Sigmoid colon (tissue), 4 donors: ENCODE measurements around the gene APAF1.

Experiments
- CTCF ChIP-seq, 4 experiments: fragments of 450-650 bp in 3 of 4; fragments of 200-600 bp in 1 of 4; IDR thresholded peaks; one replicate each; pipeline ENCODE4 v1.5.1; 2016 to 2019; ENCODE audit warnings: antibody characterized with exemption in 4 of 4, mild to moderate bottlenecking in 3 of 4, moderate library complexity in 2 of 4
- EP300 ChIP-seq, 4 donors: sonication (generic); formaldehyde crosslinking; IDR thresholded peaks; one replicate each; pipeline ENCODE4 v1.6.1; 2017; ENCODE audit warnings: antibody characterized with exemption in 4 of 4
- POLR2A ChIP-seq, 2 donors: fragments of 450-650 bp; IDR thresholded peaks; one replicate each; pipeline ENCODE4 v1.6.1; 2016; ENCODE audit warnings: antibody characterized with exemption in 2 of 2, mild to moderate bottlenecking in 2 of 2, moderate library complexity in 2 of 2
- POLR2AphosphoS5 ChIP-seq, 4 donors: sonication (generic); formaldehyde crosslinking; IDR thresholded peaks; one replicate each; pipeline ENCODE4 v1.6.1; 2017; ENCODE audit warnings: antibody characterized with exemption in 4 of 4

DNA sequence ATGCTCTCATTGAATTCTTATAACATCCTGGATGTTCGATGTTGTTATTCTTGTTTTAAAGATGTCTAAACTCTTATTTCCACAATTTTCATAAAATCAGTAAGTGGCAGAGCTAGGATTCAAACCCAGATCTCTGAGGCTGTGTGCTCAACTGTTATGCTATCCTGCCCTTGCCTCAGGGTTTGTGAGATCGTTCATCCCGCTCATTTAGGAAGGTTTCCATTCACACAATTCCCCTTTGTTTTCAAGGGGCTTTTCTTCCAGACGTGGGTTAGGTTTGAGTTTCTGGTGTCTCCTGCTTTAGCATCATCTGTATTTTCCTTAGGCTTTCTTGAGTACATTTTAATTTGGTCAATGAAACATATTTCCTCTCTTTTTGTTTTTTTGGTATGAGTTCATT lies 69.3 kb downstream of the APAF1 start:
- TF ChIP-seq CTCF (IDR thresholded peaks at IDR 0.05) (no peak), POLR2A (IDR thresholded peaks at IDR 0.05) (no peak), POLR2AphosphoS5 (IDR thresholded peaks at IDR 0.05) (no peak), EP300 (IDR thresholded peaks at IDR 0.05) (no peak)
